CD4-positive, alpha-beta T cell (primary cell): ENCODE measurements around the gene PROX2. TPM values are rescaled to one million over a fixed set of nuclear protein-coding genes. Genes with fewer than 3 reads are reported as not detected.

Experiments used
- ATAC-seq: fragments of 200-7000 bp; cut with Tn5 transposase; one replicate; pipeline ENCODE4 v1.10.0; 2022; ENCODE audit warnings: mild to moderate bottlenecking; ENCODE audit not compliant: poor library complexity
- CTCF ChIA-PET: fragments of 350-600 bp; sonication (Branson Sonifier 250); formaldehyde crosslinking; loops from one replicate; lab custom pipeline; 2021; ENCODE audit warnings: antibody characterized with exemption, inconsistent platforms; lab: Charles Lee
- POLR2A ChIA-PET: fragments of 350-600 bp; sonication (Branson Sonifier 250); formaldehyde crosslinking; loops from one replicate; lab custom pipeline; 2021; ENCODE audit warnings: antibody characterized with exemption, inconsistent platforms; lab: Charles Lee
- DNase-seq, 14 experiments: peaks; one replicate each; pipeline ENCODE4 v3.0.0-alpha.2; 2013 to 2020; ENCODE audit warnings: mixed read lengths in 2 of 14
- H3K27ac ChIP-seq, 2 donors: one replicate each; pipeline versions ENCODE4 v1.5.1 to v1.7.0; 2013; ENCODE audit warnings: low read length in 2 of 2, low read depth in 1 of 2, mild to moderate bottlenecking in 1 of 2
- H3K27me3 ChIP-seq, 2 experiments: 1 replicate in 1 of 2; 2 replicates in 1 of 2; pipeline versions ENCODE4 v1.6.1 to v1.7.0; 2013; ENCODE audit warnings: low read length in 2 of 2, control low read depth in 1 of 2, mild to moderate bottlenecking in 1 of 2, moderate library complexity in 1 of 2; ENCODE audit not compliant: insufficient read depth in 2 of 2, control insufficient read depth in 1 of 2
- H3K36me3 ChIP-seq: one replicate; pipeline ENCODE4 v1.6.1; 2013; ENCODE audit warnings: low read length, control low read depth; ENCODE audit not compliant: insufficient read depth
- H3K4me1 ChIP-seq: one replicate; pipeline ENCODE4 v1.6.1; 2013; ENCODE audit warnings: low read length, control low read depth; ENCODE audit not compliant: insufficient read depth
- H3K4me3 ChIP-seq: one replicate; pipeline ENCODE4 v1.5.1; 2013; ENCODE audit warnings: mild to moderate bottlenecking, low read length, moderate library complexity
- H3K9me3 ChIP-seq, 2 experiments: 1 replicate in 1 of 2; 2 replicates in 1 of 2; pipeline versions ENCODE4 v1.6.1 to v1.7.0; 2013; ENCODE audit warnings: low read length in 2 of 2, mild to moderate bottlenecking in 2 of 2, control low read depth in 1 of 2, moderate library complexity in 1 of 2; ENCODE audit not compliant: control insufficient read depth in 1 of 2, insufficient read depth in 1 of 2
- H3K27ac Mint-ChIP-seq: one replicate; pipeline ENCODE4 v1.8.0; 2020; ENCODE audit warnings: mixed read lengths
- H3K27me3 Mint-ChIP-seq: one replicate; pipeline ENCODE4 v1.8.0; 2021; ENCODE audit warnings: mixed read lengths
- H3K36me3 Mint-ChIP-seq: one replicate; pipeline ENCODE4 v1.8.0; 2021; ENCODE audit warnings: low read depth, mixed read lengths
- H3K4me1 Mint-ChIP-seq: one replicate; pipeline ENCODE4 v1.8.0; 2021; ENCODE audit warnings: low read depth, mixed read lengths
- H3K4me3 Mint-ChIP-seq: one replicate; pipeline ENCODE4 v1.8.0; 2020; ENCODE audit warnings: mild to moderate bottlenecking, mixed read lengths
- H3K9me3 Mint-ChIP-seq: one replicate; pipeline ENCODE4 v1.8.0; 2020; ENCODE audit warnings: mixed read lengths
- intact Hi-C, 2 experiments: fragments of 100-400 bp; cut with DNase I in 1 of 2; cut with micrococcal nuclease in 1 of 2; formaldehyde crosslinking; loops; one replicate each; pipeline versions ENCODE4 v1.15.1 to v1.9.0; 2023 to 2025; cut with DNase I, micrococcal nuclease
- total RNA-seq, 174 experiments: library from RNA in 2 of 174; stranded (reverse) in 2 of 174; gene quantifications; one replicate each; pipeline ENCODE4 v1.2.3 and lab custom pipeline; 2021 to 2026
- TF ChIP-seq, protein P1 (sequence below): fragments of 200-600 bp; IDR thresholded peaks from one replicate; pipeline ENCODE4 v1.8.0; 2022; ENCODE audit warnings: antibody characterized with exemption, mild to moderate bottlenecking

The PROX2 gene
- total RNA-seq, 2 experiments from 2014 or later: 0.25 TPM; not detected in 1

DNA sequence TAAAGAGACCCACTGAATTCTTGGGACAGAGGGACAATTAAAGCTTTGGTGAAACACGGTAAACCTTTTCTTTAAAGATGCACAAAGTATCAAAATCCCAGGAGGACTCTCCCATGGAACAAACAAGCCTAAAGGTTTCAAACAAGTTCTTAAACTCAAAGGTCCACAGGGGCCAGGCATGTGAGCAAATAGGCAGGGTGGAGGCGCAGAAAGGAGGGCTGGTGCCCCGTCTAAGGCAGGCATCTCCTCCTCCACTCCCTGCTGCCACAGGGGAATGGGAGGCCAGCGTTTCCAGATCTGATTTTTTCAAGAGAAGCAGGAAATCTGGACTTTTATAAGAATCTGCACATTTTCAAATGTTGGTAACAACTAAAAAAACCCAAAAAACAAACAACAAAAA, 39.5 kb upstream of the PROX2 start:
- TF ChIP-seq, protein P1, sequence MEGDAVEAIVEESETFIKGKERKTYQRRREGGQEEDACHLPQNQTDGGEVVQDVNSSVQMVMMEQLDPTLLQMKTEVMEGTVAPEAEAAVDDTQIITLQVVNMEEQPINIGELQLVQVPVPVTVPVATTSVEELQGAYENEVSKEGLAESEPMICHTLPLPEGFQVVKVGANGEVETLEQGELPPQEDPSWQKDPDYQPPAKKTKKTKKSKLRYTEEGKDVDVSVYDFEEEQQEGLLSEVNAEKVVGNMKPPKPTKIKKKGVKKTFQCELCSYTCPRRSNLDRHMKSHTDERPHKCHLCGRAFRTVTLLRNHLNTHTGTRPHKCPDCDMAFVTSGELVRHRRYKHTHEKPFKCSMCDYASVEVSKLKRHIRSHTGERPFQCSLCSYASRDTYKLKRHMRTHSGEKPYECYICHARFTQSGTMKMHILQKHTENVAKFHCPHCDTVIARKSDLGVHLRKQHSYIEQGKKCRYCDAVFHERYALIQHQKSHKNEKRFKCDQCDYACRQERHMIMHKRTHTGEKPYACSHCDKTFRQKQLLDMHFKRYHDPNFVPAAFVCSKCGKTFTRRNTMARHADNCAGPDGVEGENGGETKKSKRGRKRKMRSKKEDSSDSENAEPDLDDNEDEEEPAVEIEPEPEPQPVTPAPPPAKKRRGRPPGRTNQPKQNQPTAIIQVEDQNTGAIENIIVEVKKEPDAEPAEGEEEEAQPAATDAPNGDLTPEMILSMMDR: no peak
- H3K9me3 ChIP-seq: no peaks in the 10 kb centered on the region
- Mint-ChIP-seq H3K4me3 (no peak overlapping the region), H3K27ac (no peak overlapping the region), H3K4me1 (no peaks in the 10 kb centered on the region), H3K27me3 (no peaks in the 10 kb centered on the region), H3K9me3 (no peaks in the 10 kb centered on the region), H3K36me3 (no peaks in the 10 kb centered on the region)
- ATAC-seq: no peak
- intact Hi-C loops: loop anchor here in 1 of 2 experiments (2.0 kb wide), 1 partner anchor 173 kb away; no protein-coding TSS in a partner anchor
- H3K27ac ChIP-seq: no peak overlapping the region
- ChIA-PET CTCF (no interaction called here), POLR2A (no interaction called here)
- no peak for DNase-seq
- H3K36me3 ChIP-seq: no peaks in the 10 kb centered on the region
- no peaks in the 10 kb centered on the region for H3K27me3 ChIP-seq
- no peaks in the 10 kb centered on the region for H3K4me1 ChIP-seq
- H3K4me3 ChIP-seq: no peak overlapping the region

DNA sequence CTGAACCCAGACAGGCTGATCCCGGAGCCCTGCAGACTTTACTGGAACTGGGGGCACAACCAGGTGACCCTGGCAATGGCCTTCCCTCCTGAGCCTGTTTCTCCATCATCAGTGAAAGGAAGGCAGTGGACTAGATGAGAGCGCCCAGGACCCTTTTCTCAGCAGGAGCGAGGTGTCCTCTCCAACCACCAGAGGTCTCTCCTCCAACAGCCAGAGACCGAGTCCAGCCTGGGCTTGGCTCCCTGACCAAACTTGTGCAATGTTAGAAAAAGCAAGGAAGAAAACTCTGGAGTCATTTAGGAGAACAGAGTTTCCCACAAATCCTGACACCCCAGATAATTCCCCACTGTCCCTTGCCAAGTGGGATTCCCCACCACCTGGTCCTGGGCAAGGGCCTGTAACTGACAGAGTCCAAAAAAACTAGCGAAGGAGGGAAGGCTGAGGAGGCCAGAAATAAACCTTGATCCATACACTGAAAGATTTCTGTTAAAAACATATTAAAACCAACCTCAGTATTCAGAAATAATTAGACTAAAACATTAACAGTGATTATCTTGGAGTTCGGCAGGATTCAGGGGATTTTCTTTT, 38.1 kb upstream of the PROX2 start:
- TF ChIP-seq, protein P1: peak; percentile 31
- Mint-ChIP-seq H3K36me3 (no peaks in the 10 kb centered on the region), H3K4me1 (no peaks in the 10 kb centered on the region), H3K4me3 (no peak overlapping the region), H3K27me3 (no peaks in the 10 kb centered on the region), H3K27ac (no peak overlapping the region), H3K9me3 (no peaks in the 10 kb centered on the region)
- ATAC-seq: no peak
- ChIA-PET CTCF (no interaction called here), POLR2A (no interaction called here)
- Histone ChIP-seq H3K9me3 (no peaks in the 10 kb centered on the region), H3K27me3 (no peaks in the 10 kb centered on the region), H3K36me3 (no peaks in the 10 kb centered on the region), H3K27ac (no peak overlapping the region), H3K4me1 (no peaks in the 10 kb centered on the region), H3K4me3 (no peak overlapping the region)
- intact Hi-C loops: loop anchor here (1.0 to 2.0 kb wide), 2 partner anchors 174 to 175 kb away; no protein-coding TSS in a partner anchor
- DNase-seq: peak in 3 of 14 experiments; percentile 19 to 29 (median 25)

DNA sequence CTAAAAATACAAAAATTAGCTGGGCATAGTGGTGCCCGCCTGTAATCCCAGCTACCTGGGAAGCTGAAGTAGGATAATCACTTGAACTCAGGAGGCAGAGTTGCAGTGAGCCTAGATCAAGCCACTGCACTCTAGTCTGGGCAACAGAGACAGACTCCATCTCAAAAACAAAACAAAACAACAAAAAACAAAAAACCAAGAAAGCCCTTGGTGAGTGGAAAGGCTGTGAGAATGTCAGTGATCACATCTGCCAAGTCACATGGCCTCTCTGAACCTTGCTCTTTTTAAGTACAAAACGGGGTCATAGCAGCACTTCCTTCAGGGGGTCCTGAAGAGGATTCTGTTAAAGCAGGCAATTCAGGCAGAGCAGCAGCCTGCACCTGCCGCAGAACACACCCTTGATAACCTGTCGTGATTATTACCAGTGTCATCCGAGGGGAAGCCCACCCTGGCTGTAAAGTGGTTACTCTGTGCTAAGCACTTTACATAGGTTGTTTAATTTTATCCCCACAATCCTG, 37.5 kb upstream of the PROX2 start:
- no peak overlapping the region for H3K4me3 Mint-ChIP-seq
- CTCF ChIA-PET: no interaction called here

More for the DNA sequence above, 37.5 kb upstream of the PROX2 start:
- Histone ChIP-seq H3K36me3 (no peaks in the 10 kb centered on the region), H3K4me3 (no peak overlapping the region), H3K27ac (no peak overlapping the region), H3K4me1 (no peaks in the 10 kb centered on the region), H3K9me3 (no peaks in the 10 kb centered on the region), H3K27me3 (no peaks in the 10 kb centered on the region)
- intact Hi-C loops: no loop called here
- Mint-ChIP-seq H3K36me3 (no peaks in the 10 kb centered on the region), H3K9me3 (no peaks in the 10 kb centered on the region), H3K27me3 (no peaks in the 10 kb centered on the region), H3K4me1 (no peaks in the 10 kb centered on the region), H3K27ac (no peak overlapping the region)
- DNase-seq (no peak), ATAC-seq (no peak)
- POLR2A ChIA-PET: no interaction called here
- TF ChIP-seq, protein P1: no peak
